GM12892 (cell line): ENCODE measurements around the gene GLCE.
A peak's percentile ranks its signal among the peaks of the same experiment; 100 is the strongest.
"Not testable (repeated sequence)": the region's sequence is repeated elsewhere in the genome, so short reads cannot be mapped to it uniquely, and the experiment has no call there.

Source experiments
- DNase-seq: peaks from one replicate; pipeline ENCODE4 v3.0.0; 2011; ENCODE audit not compliant: insufficient read length
- FAIRE-seq: peaks from 2 replicates; lab custom pipeline; 2011; peaks lifted over from hg19 to GRCh38; lab: Jason Lieb, UNC
- POLR2A ChIP-seq: IDR thresholded peaks from 2 replicates; pipeline ENCODE4 v1.6.1; 2011; ENCODE audit warnings: low read depth, low read length, control low read depth
- POLR2AphosphoS5 ChIP-seq: IDR thresholded peaks from 2 replicates; pipeline ENCODE4 v1.6.1; 2011; ENCODE audit warnings: low read depth, low read length, control low read depth
- TAF1 ChIP-seq: IDR thresholded peaks from 2 replicates; pipeline ENCODE4 v1.6.1; 2011; ENCODE audit warnings: low read depth, mild to moderate bottlenecking, control low read depth, low read length, borderline replicate concordance

Gene GLCE

GRCh38 chr15:69153046-69153445 is 7.4 kb upstream of the GLCE start:
- TF ChIP-seq POLR2A (no peak), TAF1 (no peak), POLR2AphosphoS5 (no peak)
- FAIRE-seq (no peak), DNase-seq (no peak)

- not testable (repeated sequence) for DNase-seq, FAIRE-seq
Observed at GRCh38 chr15:69153587-69153986, 6.8 kb upstream of the GLCE start.

- TF ChIP-seq POLR2AphosphoS5: no peak
- TF ChIP-seq POLR2A: no peak
- TF ChIP-seq TAF1: no peak
- FAIRE-seq (no peak), DNase-seq (no peak)
Observed at GRCh38 chr15:69154078-69154477, 6.4 kb upstream of the GLCE start.

GRCh38 chr15:69154684-69155083 is 5.8 kb upstream of the GLCE start:
- TF ChIP-seq TAF1: no peak
- TF ChIP-seq POLR2AphosphoS5: no peak
- TF ChIP-seq POLR2A: no peak
- FAIRE-seq: no peak
- DNase-seq: no peak

- TF ChIP-seq POLR2AphosphoS5: no peak
- no peak for TF ChIP-seq POLR2A
- TF ChIP-seq TAF1: no peak
- FAIRE-seq (no peak), DNase-seq (no peak)
Observed at GRCh38 chr15:69156736-69157381, 3.6 kb upstream of the GLCE start.

GRCh38 chr15:69158201-69158842 is 2.1 kb upstream of the GLCE start:
- TF ChIP-seq POLR2A (no peak), TAF1 (no peak), POLR2AphosphoS5 (no peak)

GRCh38 chr15:69158843-69159240 is 1.6 kb upstream of the GLCE start:
- no peak for DNase-seq
- TF ChIP-seq TAF1: no peak
- no peak for TF ChIP-seq POLR2A
- TF ChIP-seq POLR2AphosphoS5: no peak
- no peak for FAIRE-seq

More at GRCh38 chr15:69158201-69158842, 2.1 kb upstream of the GLCE start:
- no peak for FAIRE-seq
- DNase-seq: no peak

- TF ChIP-seq POLR2A (no peak), POLR2AphosphoS5 (no peak), TAF1 (no peak)
- FAIRE-seq: no peak
Observed at GRCh38 chr15:69159805-69160140, 662 bp upstream of the GLCE start.

GRCh38 chr15:69161079-69161877 is 843 bp downstream of the GLCE start:
- no peak for FAIRE-seq
- TF ChIP-seq TAF1 (no peak), POLR2AphosphoS5 (no peak), POLR2A (no peak)
- DNase-seq: peak; percentile 29

More at GRCh38 chr15:69159805-69160140, 662 bp upstream of the GLCE start:
- DNase-seq: no peak

GRCh38 chr15:69161878-69162213 is 1.4 kb downstream of the GLCE start:
- DNase-seq: no peak
- TF ChIP-seq POLR2A (no peak), POLR2AphosphoS5 (no peak), TAF1 (no peak)
- FAIRE-seq: no peak

- FAIRE-seq: no peak
- DNase-seq: no peak
- TF ChIP-seq POLR2AphosphoS5: no peak
- TF ChIP-seq TAF1: no peak
- TF ChIP-seq POLR2A: no peak
Observed at GRCh38 chr15:69163141-69163669, 2.8 kb downstream of the GLCE start.
